GM12878 (cell line): ENCODE results near the gene FKBP6. TPM values are rescaled to one million over a fixed set of nuclear protein-coding genes. Genes with fewer than 3 reads are reported as not detected.
"Not testable (repeated sequence)": the region's sequence is repeated elsewhere in the genome, so short reads cannot be mapped to it uniquely, and the experiment has no call there.

Source experiments
- ATAC-seq: fragments of 200-7000 bp; cut with Tn5 transposase; 3 replicates; pipeline ENCODE4 v1.9.1; 2020; ENCODE audit warnings: mild to moderate bottlenecking, moderate library complexity
- BruUV-seq: library from RNA; stranded (reverse); fragments of 400-500 nt; replicated peaks from 2 replicates; lab custom pipeline; 2021; lab: Mats Ljungman, UMichigan
- CTCF ChIA-PET: fragments of 300-600 bp; sonication (Branson Sonifier 250); formaldehyde crosslinking; extraction: SDS; loops from one replicate; lab custom pipeline; 2021; ENCODE audit warnings: inconsistent platforms; lab: Yijun Ruan, JAX
- POLR2A ChIA-PET: fragments of 350-600 bp; formaldehyde crosslinking; extraction: SDS; loops from one replicate; lab custom pipeline; 2021; ENCODE audit warnings: inconsistent platforms; lab: Charles Lee
- RAD21 ChIA-PET: fragments of 300-600 bp; sonication (Branson Sonifier 250); formaldehyde crosslinking; loops from one replicate; lab custom pipeline; 2023; ENCODE audit warnings: antibody characterized with exemption; ENCODE audit not compliant: unreplicated experiment; lab: Charles Lee
- SMC1A ChIA-PET: fragments of 300-600 bp; sonication (Branson Sonifier 250); formaldehyde crosslinking; loops from one replicate; lab custom pipeline; 2023; ENCODE audit not compliant: unreplicated experiment, uncharacterized antibody; lab: Charles Lee
- DNase-seq: peaks from one replicate; pipeline ENCODE4 v3.0.0-alpha.2; 2011; ENCODE audit warnings: low read depth, low spot score
- FAIRE-seq: peaks from 3 replicates; lab custom pipeline; 2011; peaks lifted over from hg19 to GRCh38; lab: Jason Lieb, UNC
- H2AFZ ChIP-seq: 2 replicates; pipeline ENCODE4 v1.6.0; 2011; ENCODE audit warnings: low read depth, low read length, control low read depth; ENCODE audit not compliant: control insufficient read depth
- H3K27ac ChIP-seq: 2 replicates; pipeline ENCODE4 v1.5.1; 2011; ENCODE audit warnings: control low read depth; ENCODE audit not compliant: control insufficient read depth, insufficient read depth
- H3K27me3 ChIP-seq, 2 experiments: replicated peaks in 1 of 2; 2 replicates each; pipeline versions ENCODE4 v1.6.0 to v1.6.1; 2011; ENCODE audit warnings: low read length in 1 of 2; ENCODE audit not compliant: control insufficient read depth in 2 of 2, insufficient read depth in 2 of 2
- H3K36me3 ChIP-seq, 2 experiments: 2 replicates each; pipeline ENCODE4 v1.5.1; 2011; ENCODE audit warnings: low read length in 1 of 2; ENCODE audit not compliant: control insufficient read depth in 2 of 2, insufficient read depth in 2 of 2
- H3K4me1 ChIP-seq: 2 replicates; pipeline ENCODE4 v1.6.1; 2011; ENCODE audit warnings: mild to moderate bottlenecking, low read length, moderate library complexity, mixed read lengths; ENCODE audit not compliant: control insufficient read depth, insufficient read depth
- H3K4me2 ChIP-seq: 2 replicates; pipeline ENCODE4 v1.6.0; 2011; ENCODE audit warnings: control low read depth; ENCODE audit not compliant: control insufficient read depth, insufficient read depth
- H3K4me3 ChIP-seq: fragments of 200-600 bp; sonication (generic); 2 replicates; pipeline ENCODE4 v1.5.1; 2016
- H3K79me2 ChIP-seq: 2 replicates; pipeline ENCODE4 v1.6.0; 2011; ENCODE audit warnings: low read length; ENCODE audit not compliant: control insufficient read depth, insufficient read depth
- H3K9ac ChIP-seq: 2 replicates; pipeline ENCODE4 v1.8.0; 2011; ENCODE audit warnings: low read length, control low read depth, mixed read lengths; ENCODE audit not compliant: control insufficient read depth, insufficient read depth
- H3K9me3 ChIP-seq: replicated peaks from 3 replicates; pipeline ENCODE4 v1.5.1; 2011; ENCODE audit warnings: mild to moderate bottlenecking, low read length; ENCODE audit not compliant: control insufficient read depth, insufficient read depth
- H4K20me1 ChIP-seq: 2 replicates; pipeline ENCODE4 v1.6.0; 2011; ENCODE audit not compliant: control insufficient read depth, insufficient read depth
- BCL11A ChIP-seq: IDR thresholded peaks from 2 replicates; pipeline ENCODE4 v1.6.1; 2011; ENCODE audit warnings: low read depth, low read length
- BRCA1 ChIP-seq: IDR thresholded peaks from 2 replicates; pipeline ENCODE4 v1.6.1; 2011; ENCODE audit warnings: low read depth, low read length, improper control_type of control experiment
- CBX3 ChIP-seq: fragments of 200-600 bp; sonication (generic); IDR thresholded peaks from 2 replicates; pipeline ENCODE4 v1.6.1; 2016; ENCODE audit warnings: low read depth, borderline replicate concordance
- DPF2 ChIP-seq: fragments of 450-650 bp; IDR thresholded peaks from 2 replicates; pipeline ENCODE4 v1.6.1; 2017; ENCODE audit warnings: mild to moderate bottlenecking
- ESRRA ChIP-seq: IDR thresholded peaks from 2 replicates; pipeline ENCODE4 v1.6.1; 2012; ENCODE audit warnings: mild to moderate bottlenecking, low read length, improper control_type of control experiment
- FOXM1 ChIP-seq: IDR thresholded peaks from 2 replicates; pipeline ENCODE4 v1.6.1; 2012; ENCODE audit warnings: low read depth, mild to moderate bottlenecking, inconsistent platforms, low read length, moderate library complexity
- HDAC6 ChIP-seq: fragments of 200-600 bp; sonication (generic); IDR thresholded peaks from one replicate; pipeline ENCODE4 v1.8.0; 2017; ENCODE audit warnings: antibody characterized with exemption; ENCODE audit not compliant: unreplicated experiment
- IKZF1 ChIP-seq: fragments of 450-650 bp; conservative IDR thresholded peaks from 2 replicates; pipeline ENCODE4 v1.6.1; 2017; ENCODE audit warnings: antibody characterized with exemption, mild to moderate bottlenecking
- NFIC ChIP-seq: IDR thresholded peaks from 2 replicates; pipeline ENCODE4 v1.6.1; 2012; ENCODE audit warnings: low read depth, mild to moderate bottlenecking, inconsistent platforms, low read length, moderate library complexity
- SIN3A ChIP-seq: IDR thresholded peaks from 2 replicates; pipeline ENCODE4 v1.6.1; 2012; ENCODE audit warnings: low read depth, low read length, improper control_type of control experiment
- SRF ChIP-seq, 2 experiments: IDR thresholded peaks; 2 replicates each; pipeline ENCODE4 v1.6.1; 2011; ENCODE audit warnings: low read depth in 2 of 2, low read length in 2 of 2, mild to moderate bottlenecking in 1 of 2, moderate library complexity in 1 of 2
- TARDBP ChIP-seq: IDR thresholded peaks from 2 replicates; pipeline ENCODE4 v1.6.1; 2016; ENCODE audit warnings: borderline replicate concordance
- TBL1XR1 ChIP-seq: IDR thresholded peaks from 2 replicates; pipeline ENCODE4 v1.6.1; 2012; ENCODE audit warnings: low read depth, low read length, improper control_type of control experiment
- ZNF217 ChIP-seq: fragments of 450-650 bp; IDR thresholded peaks from 2 replicates; pipeline ENCODE4 v1.6.1; 2017; ENCODE audit warnings: antibody characterized with exemption, mild to moderate bottlenecking
- ZNF274 ChIP-seq: IDR thresholded peaks from one replicate; pipeline ENCODE4 v1.8.0; 2011; ENCODE audit not compliant: insufficient read length, insufficient read depth
- ZSCAN29 ChIP-seq: fragments of 450-650 bp; IDR thresholded peaks from 2 replicates; pipeline ENCODE4 v1.6.1; 2017; ENCODE audit warnings: mild to moderate bottlenecking, moderate library complexity
- WGBS: methylation state at CpG from one replicate; pipeline ENCODE4 v1.1.6; 2016; ENCODE audit warnings: low lambda C conversion rate; ENCODE audit not compliant: insufficient replicate concordance, insufficient coverage; ENCODE audit errors: missing lambda C conversion rate; 5-methylcytosine and 5-hydroxymethylcytosine counted together
- in situ Hi-C: fragments of 300-500 bp; cut with MboI; formaldehyde crosslinking; loops from 9 replicates; pipeline ENCODE4 v1.14.3; 2018; ENCODE audit warnings: mixed read lengths
- intact Hi-C: fragments of 100-400 bp; cut with micrococcal nuclease; formaldehyde crosslinking; loops from one replicate; pipeline ENCODE4 v1.14.2; 2022; ENCODE audit not compliant: unreplicated experiment
- polyA plus RNA-seq, 11 experiments: library from polyadenylated mRNA; depleted of rRNA in 4 of 11; unstranded in 6 of 11; stranded (reverse) in 5 of 11; fragments of >200 nt; fragmentation: Nextera tagmentation in 4 of 11; fragmentation: Illumina TruSeq in 1 of 11; extraction: Ambion mirVana in 4 of 11; extraction: Trizol in 1 of 11; gene quantifications; 1 replicate in 1 of 11; 2 replicates in 10 of 11; pipeline versions ENCODE4 v1.2.1 to v1.2.3, GENCODE V29; 2011 to 2016; ENCODE audit warnings: inconsistent platforms in 2 of 11, missing spikeins in 2 of 11, low read depth in 1 of 11
- total RNA-seq, 4 experiments: library from RNA; depleted of rRNA in 3 of 4; stranded (reverse); fragments of >200 nt in 3 of 4; fragmentation: Illumina TruSeq in 1 of 4; extraction: Trizol in 1 of 4; gene quantifications; 2 replicates each; pipeline versions ENCODE4 v1.2.1 to v1.2.3, GENCODE V29; 2013 to 2021

The FKBP6 gene
- total and polyA plus RNA-seq, 10 of the 15 experiments (the other 5 are each of a cell fraction or from before 2014, with no cell fraction given): not detected

DNA sequence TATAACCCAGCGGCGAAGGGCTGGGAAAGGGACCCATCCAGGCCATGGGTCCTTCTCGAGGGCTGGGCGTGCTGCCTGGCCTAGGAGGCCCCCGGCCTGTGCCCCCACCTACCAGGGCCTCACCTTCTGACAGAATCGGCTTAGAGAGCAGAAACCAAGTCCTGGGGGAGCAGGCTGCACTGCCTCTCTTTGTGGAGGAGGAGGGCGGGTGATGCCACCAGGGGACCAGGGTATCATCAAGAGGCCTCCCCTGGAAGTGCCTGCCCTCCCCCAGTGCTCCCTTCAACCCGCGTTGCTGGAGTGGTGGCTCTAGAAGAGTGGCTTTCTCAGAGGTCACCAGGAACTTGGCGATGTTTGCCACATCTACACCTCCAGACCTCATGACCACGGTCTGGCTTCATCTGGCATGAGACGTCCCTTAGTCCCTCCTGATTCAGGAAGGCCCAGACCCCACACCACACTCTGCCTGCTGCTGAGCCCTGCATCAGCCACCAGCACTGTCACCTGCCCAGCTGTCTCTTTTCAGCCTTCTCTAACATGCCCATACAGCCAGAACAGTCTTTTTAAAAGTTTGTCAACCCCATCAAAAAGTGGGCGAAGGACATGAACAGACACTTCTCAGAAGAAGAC, 31.9 kb downstream of the FKBP6 start:
- SMC1A ChIA-PET: no interaction called here
- intact Hi-C loops: no loop called here
- FAIRE-seq: no peak

DNA sequence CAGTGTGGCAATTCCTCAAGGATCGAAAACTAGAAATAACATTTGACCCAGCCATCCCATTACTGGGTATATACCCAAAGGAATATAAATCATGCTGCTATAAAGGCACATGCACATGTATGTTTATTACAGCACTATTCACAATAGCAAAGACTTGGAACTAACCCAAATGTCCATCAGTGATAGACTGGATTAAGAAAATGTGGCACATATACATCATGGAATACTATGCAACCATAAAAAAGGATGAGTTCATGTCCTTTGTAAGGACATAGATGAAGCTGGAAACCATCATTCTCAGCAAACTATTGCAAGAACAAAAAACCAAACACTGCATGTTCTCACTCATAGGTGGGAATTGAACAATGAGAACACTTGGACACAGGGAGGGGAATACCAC, 32.6 kb downstream of the FKBP6 start:
- intact Hi-C loops, H3K36me3 ChIP-seq, DNase-seq, BruUV-seq, H3K9ac ChIP-seq, ATAC-seq, H3K4me2 ChIP-seq, SMC1A ChIA-PET, CTCF ChIA-PET, H4K20me1 ChIP-seq, H3K4me3 ChIP-seq, H3K27ac ChIP-seq, POLR2A ChIA-PET, H3K27me3 ChIP-seq, H2AFZ ChIP-seq, H3K79me2 ChIP-seq, H3K9me3 ChIP-seq, H3K4me1 ChIP-seq, FAIRE-seq, RAD21 ChIA-PET, in situ Hi-C loops: not testable (repeated sequence)
- 21% methylated on average over 1 of the region's 1 CpG for WGBS

More for the DNA sequence above, 31.9 kb downstream of the FKBP6 start:
- no peak overlapping the region for H3K27ac ChIP-seq
- H3K4me1 ChIP-seq: no peaks in the 10 kb centered on the region
- no peak overlapping the region for H3K9ac ChIP-seq
- no peaks in the 10 kb centered on the region for H3K79me2 ChIP-seq
- DNase-seq: no peak
- RAD21 ChIA-PET: no interaction called here
- TF ChIP-seq ZSCAN29: no peak
- TF ChIP-seq CBX3: no peak
- TF ChIP-seq HDAC6: no peak
- no peak for TF ChIP-seq FOXM1
- no peak for TF ChIP-seq SRF (IDR thresholded peaks at IDR 0.05; ENCODE audit: low read depth in 2 of 2, low read length in 2 of 2)
- TF ChIP-seq BCL11A: no peak
- TF ChIP-seq TBL1XR1: no peak
- no peak for TF ChIP-seq IKZF1
- no peak for TF ChIP-seq DPF2
- TF ChIP-seq ZNF217: no peak
- TF ChIP-seq SIN3A: no peak
- TF ChIP-seq NFIC: no peak
- no peak for TF ChIP-seq TARDBP
- TF ChIP-seq BRCA1: no peak
- TF ChIP-seq ESRRA: no peak
- no peak for TF ChIP-seq ZNF274
- TF ChIP-seq, all 136 proteins: peak for 0
- ChIA-PET POLR2A (no interaction called here), CTCF (no interaction called here)
- Histone ChIP-seq H2AFZ (no peak overlapping the region), H3K9me3 (no peaks in the 10 kb centered on the region; the same call in 2 of the 3 replicates), H4K20me1 (no peaks in the 10 kb centered on the region), H3K27me3 (peaks cover 2 to 3% of the 10 kb centered on the region in 2 experiments; a peak in 2 of 4 replicates), H3K36me3 (no peaks in the 10 kb centered on the region), H3K4me3 (no peak overlapping the region), H3K4me2 (no peak overlapping the region)
- 47% methylated on average over 13 of the region's 13 CpGs for WGBS
- BruUV-seq: no TSS peak
- no peak for ATAC-seq
- in situ Hi-C loops: no loop called here
